ENCODE data around the gene TEPSIN.

TEPSIN gene

DNA sequence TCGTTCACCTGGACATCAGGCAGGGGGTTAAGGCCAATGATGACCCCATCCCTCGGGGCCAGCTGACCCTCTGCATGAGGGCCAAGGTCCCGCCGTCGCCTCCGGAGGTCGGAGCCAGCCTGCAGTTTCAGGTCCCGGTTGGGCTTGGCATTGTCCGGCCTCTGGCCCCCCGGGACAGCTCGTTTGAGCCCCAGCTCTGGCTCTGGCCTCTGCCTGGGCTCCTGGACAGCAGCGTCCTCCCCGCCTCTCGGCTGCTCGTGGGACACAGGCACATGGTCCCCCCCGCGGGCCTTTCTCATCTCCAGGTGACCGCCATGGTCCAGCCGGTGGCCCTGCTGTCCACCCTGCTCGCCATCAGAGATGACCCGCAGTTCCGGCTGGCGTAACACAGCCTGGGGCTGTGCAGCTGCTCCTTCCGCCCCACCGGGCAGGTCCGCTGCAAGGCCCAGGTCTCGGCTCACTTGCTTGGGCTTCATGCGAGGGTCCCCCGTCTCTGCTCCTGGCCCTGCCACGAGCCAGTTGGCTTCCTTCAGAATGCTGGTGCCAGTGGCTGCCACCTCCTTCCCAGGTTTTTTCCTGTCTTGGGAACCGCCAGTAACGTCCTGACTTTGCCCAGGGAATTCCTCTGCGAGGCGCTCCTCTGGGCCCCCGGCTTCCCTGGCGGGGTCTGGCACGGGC lies 6.9 kb upstream of the TEPSIN start:
- H3K4me3 ChIP-seq (ENCODE audit: low read depth, low read length) = no peak overlapping the region
- H3K9ac ChIP-seq = no peak overlapping the region
- H2AFZ ChIP-seq = no peak overlapping the region
- no peak overlapping the region for H3K4me2 ChIP-seq (ENCODE audit: low read length)
- no peaks in the 10 kb centered on the region for H3K4me1 ChIP-seq
- TF ChIP-seq, protein P1, sequence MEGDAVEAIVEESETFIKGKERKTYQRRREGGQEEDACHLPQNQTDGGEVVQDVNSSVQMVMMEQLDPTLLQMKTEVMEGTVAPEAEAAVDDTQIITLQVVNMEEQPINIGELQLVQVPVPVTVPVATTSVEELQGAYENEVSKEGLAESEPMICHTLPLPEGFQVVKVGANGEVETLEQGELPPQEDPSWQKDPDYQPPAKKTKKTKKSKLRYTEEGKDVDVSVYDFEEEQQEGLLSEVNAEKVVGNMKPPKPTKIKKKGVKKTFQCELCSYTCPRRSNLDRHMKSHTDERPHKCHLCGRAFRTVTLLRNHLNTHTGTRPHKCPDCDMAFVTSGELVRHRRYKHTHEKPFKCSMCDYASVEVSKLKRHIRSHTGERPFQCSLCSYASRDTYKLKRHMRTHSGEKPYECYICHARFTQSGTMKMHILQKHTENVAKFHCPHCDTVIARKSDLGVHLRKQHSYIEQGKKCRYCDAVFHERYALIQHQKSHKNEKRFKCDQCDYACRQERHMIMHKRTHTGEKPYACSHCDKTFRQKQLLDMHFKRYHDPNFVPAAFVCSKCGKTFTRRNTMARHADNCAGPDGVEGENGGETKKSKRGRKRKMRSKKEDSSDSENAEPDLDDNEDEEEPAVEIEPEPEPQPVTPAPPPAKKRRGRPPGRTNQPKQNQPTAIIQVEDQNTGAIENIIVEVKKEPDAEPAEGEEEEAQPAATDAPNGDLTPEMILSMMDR (IDR thresholded peaks at IDR 0.05) = no peak
- H3K79me2 ChIP-seq = peaks cover 4% of the 10 kb centered on the region
- H3K27ac ChIP-seq = no peak overlapping the region
- no peaks in the 10 kb centered on the region for H3K36me3 ChIP-seq (ENCODE audit: control insufficient read depth, insufficient read depth, low read length)
- no peaks in the 10 kb centered on the region for H3K27me3 ChIP-seq (ENCODE audit: control insufficient read depth, insufficient read depth, low read length)
- H3K9me3 ChIP-seq (ENCODE audit: control insufficient read depth, low read length) = no peaks in the 10 kb centered on the region

DNA sequence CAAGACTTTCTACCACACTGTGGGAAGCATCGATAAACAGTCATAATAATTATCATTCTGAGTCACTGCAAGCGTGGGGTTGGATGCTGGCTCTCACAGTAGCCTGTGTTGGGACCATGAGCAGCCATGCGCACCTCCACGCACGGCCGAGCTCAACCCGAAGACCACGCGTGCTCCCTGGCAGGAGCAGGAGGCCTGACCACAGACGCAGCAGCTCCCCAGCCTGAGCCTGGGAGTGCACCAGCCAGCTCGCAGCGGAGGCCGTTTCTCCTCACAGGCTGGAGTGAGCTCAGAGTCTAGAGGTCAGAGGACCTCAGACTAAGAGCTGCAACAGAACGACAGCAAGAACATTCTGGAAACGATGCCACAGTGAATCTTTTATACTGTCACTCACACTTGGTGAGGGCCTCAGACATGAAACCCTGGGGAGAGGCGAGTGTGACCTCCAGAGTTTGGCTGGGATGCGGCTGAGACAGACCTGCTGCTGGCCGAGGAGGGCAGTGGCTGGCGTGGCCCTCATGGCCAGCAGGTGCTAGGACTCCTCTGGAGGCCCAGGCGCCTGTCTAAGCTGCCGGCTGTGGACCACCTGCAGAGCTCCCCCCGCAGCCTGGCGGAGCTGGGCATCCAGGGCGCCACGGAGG lies 6.3 kb upstream of the TEPSIN start:
- TF ChIP-seq, protein P1 (IDR thresholded peaks at IDR 0.05) = no peak
- Histone ChIP-seq H3K9ac (no peak overlapping the region), H3K4me1 (peaks cover 3% of the 10 kb centered on the region), H3K4me3 (ENCODE audit: low read depth, low read length) (no peak overlapping the region), H3K36me3 (ENCODE audit: control insufficient read depth, insufficient read depth, low read length) (no peaks in the 10 kb centered on the region), H3K27me3 (ENCODE audit: control insufficient read depth, insufficient read depth, low read length) (no peaks in the 10 kb centered on the region), H3K9me3 (ENCODE audit: control insufficient read depth, low read length) (no peaks in the 10 kb centered on the region), H2AFZ (no peak overlapping the region), H3K79me2 (peaks cover 1% of the 10 kb centered on the region), H3K27ac (no peak overlapping the region), H3K4me2 (ENCODE audit: low read length) (no peak overlapping the region)

DNA sequence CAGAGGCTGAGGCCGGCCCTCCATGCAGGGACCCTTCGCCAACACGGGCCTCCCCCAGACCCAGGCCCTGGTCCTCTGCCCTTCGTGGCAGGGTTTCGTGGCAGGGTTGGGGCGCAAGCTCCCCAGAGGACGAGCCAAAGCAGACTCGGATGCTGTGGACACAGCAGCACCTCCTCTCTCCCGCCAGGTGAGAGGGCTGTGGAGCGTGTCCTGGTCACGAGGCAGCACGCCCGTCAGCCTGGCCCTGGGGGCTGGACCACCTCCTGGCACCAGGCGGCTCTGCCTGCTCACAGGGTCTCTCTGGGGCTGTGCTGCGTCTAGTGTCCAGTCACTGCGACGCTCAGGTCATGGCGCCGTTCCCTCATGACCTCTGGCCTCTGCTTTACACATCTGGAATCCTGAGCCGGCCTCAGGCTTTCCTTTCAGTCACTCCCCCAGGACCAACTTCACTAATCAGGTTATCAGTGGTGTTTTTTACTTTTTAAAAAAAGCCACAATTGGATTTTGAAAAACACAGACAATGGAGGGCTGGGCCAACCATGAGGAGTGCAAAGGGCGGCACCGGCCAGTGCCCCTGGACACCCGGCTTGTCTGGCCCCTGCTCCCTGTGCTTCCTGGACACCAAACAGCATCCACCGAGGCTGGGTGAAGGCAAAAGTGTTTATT lies 5.6 kb upstream of the TEPSIN start:
- no peak overlapping the region for H3K9ac ChIP-seq
- H3K4me2 ChIP-seq (ENCODE audit: low read length) = no peak overlapping the region
- TF ChIP-seq, protein P1 (IDR thresholded peaks at IDR 0.05) = no peak
- H3K27ac ChIP-seq = no peak overlapping the region
- no peaks in the 10 kb centered on the region for H3K27me3 ChIP-seq (ENCODE audit: control insufficient read depth, insufficient read depth, low read length)
- H3K36me3 ChIP-seq (ENCODE audit: control insufficient read depth, insufficient read depth, low read length) = no peaks in the 10 kb centered on the region
- no peak overlapping the region for H3K4me3 ChIP-seq (ENCODE audit: low read depth, low read length)
- H2AFZ ChIP-seq = no peak overlapping the region
- peaks cover 8% of the 10 kb centered on the region for H3K4me1 ChIP-seq
- H3K79me2 ChIP-seq = peaks cover 5% of the 10 kb centered on the region
- H3K9me3 ChIP-seq (ENCODE audit: control insufficient read depth, low read length) = no peaks in the 10 kb centered on the region

DNA sequence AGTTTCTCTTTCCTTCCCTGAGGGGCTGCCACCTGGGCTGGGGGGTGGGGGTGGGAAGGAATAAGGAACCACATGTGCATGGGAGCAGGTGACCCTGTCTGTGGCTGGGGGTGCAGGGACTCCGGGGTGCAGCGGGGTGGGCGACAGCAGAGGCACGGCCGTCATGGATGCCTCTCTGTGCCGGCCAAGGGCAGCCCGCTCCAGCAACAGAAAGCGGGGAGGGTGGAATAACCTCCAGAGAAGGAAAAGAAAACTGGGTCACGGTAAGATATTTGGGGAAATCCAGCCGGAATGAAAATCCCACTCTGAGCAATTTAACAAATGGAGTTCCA lies 4.4 kb upstream of the TEPSIN start:
- Histone ChIP-seq H3K4me1 (peaks cover 8% of the 10 kb centered on the region), H3K4me2 (ENCODE audit: low read length) (no peak overlapping the region), H3K9me3 (ENCODE audit: control insufficient read depth, low read length) (no peaks in the 10 kb centered on the region), H3K4me3 (ENCODE audit: low read depth, low read length) (no peak overlapping the region), H3K27me3 (ENCODE audit: control insufficient read depth, insufficient read depth, low read length) (no peaks in the 10 kb centered on the region), H3K36me3 (ENCODE audit: control insufficient read depth, insufficient read depth, low read length) (no peaks in the 10 kb centered on the region), H3K27ac (no peak overlapping the region), H2AFZ (no peak overlapping the region), H3K9ac (no peak overlapping the region), H3K79me2 (peaks cover 9% of the 10 kb centered on the region)
- TF ChIP-seq, protein P1 (IDR thresholded peaks at IDR 0.05) = no peak

Measured in parathyroid adenoma (tissue), 2 donors.